ENCODE results near the gene TUBA3D.
A peak's percentile ranks its signal among the peaks of the same experiment; 100 is the strongest.
"Not testable (repeated sequence)": the region's sequence is repeated elsewhere in the genome, so short reads cannot be mapped to it uniquely, and the experiment has no call there.

TUBA3D gene

GRCh38 chr2:131483981-131484820 lies 8.3 kb downstream of the TUBA3D start:
- DNase-seq (ENCODE audit: low read depth), result not testable (repeated sequence)

- not testable (repeated sequence) for DNase-seq (ENCODE audit: low read depth)
Observed at GRCh38 chr2:131484906-131485460, 9.1 kb downstream of the TUBA3D start.

GRCh38 chr2:131486201-131486902 lies 10.4 kb downstream of the TUBA3D start:
- not testable (repeated sequence) for DNase-seq (ENCODE audit: low read depth)

GRCh38 chr2:131488306-131489205 lies 12.6 kb downstream of the TUBA3D start:
- no peak for DNase-seq (ENCODE audit: low read depth)

- peak; percentile 7 for DNase-seq (ENCODE audit: low read depth)
Observed at GRCh38 chr2:131490616-131491468, 14.9 kb downstream of the TUBA3D start.

GRCh38 chr2:131491469-131491836 lies 15.5 kb downstream of the TUBA3D start:
- DNase-seq (ENCODE audit: low read depth), result not testable (repeated sequence)

- not testable (repeated sequence) for DNase-seq (ENCODE audit: low read depth)
Observed at GRCh38 chr2:131492015-131492417, 16.1 kb downstream of the TUBA3D start, which contains the start of gene MZT2A. Gene MZT2A, minus strand, starts transcription at chr2:131492397. Its CDS starts 21 bp downstream, at chr2:131492376.

GRCh38 chr2:131492418-131493198 lies 16.7 kb downstream of the TUBA3D start:
- peak; percentile 84 for DNase-seq (ENCODE audit: low read depth)

- DNase-seq (ENCODE audit: low read depth), result no peak
Observed at GRCh38 chr2:131493199-131493968, 17.5 kb downstream of the TUBA3D start.

GRCh38 chr2:131495506-131495905 lies 19.6 kb downstream of the TUBA3D start:
- DNase-seq (ENCODE audit: low read depth), result not testable (repeated sequence)

- DNase-seq (ENCODE audit: low read depth), result not testable (repeated sequence)
Observed at GRCh38 chr2:131498321-131498973, 22.5 kb downstream of the TUBA3D start.

- not testable (repeated sequence) for DNase-seq (ENCODE audit: low read depth)
Observed at GRCh38 chr2:131503587-131503986, 27.7 kb downstream of the TUBA3D start.

- DNase-seq (ENCODE audit: low read depth), result not testable (repeated sequence)
Observed at GRCh38 chr2:131504082-131504750, 28.3 kb downstream of the TUBA3D start.

GRCh38 chr2:131509615-131510014 lies 33.7 kb downstream of the TUBA3D start:
- no peak for DNase-seq (ENCODE audit: low read depth)

- DNase-seq (ENCODE audit: low read depth), result not testable (repeated sequence)
Observed at GRCh38 chr2:131511291-131511968, 35.5 kb downstream of the TUBA3D start.

- not testable (repeated sequence) for DNase-seq (ENCODE audit: low read depth)
Observed at GRCh38 chr2:131511969-131512870, 36.3 kb downstream of the TUBA3D start.
